Activated CD8-positive, alpha-beta T cell treated with anti-CD3 and anti-CD28 coated beads for 36 hours (primary cell): ENCODE measurements around the gene RCSD1. TPM values are rescaled to one million over a fixed set of nuclear protein-coding genes. Genes with fewer than 3 reads are reported as not detected.

Experiments used
- ATAC-seq: fragments of 200-7000 bp; cut with Tn5 transposase; one replicate; pipeline ENCODE4 v1.10.0; 2021; ENCODE audit warnings: mild to moderate bottlenecking, moderate library complexity
- CTCF ChIA-PET: fragments of 350-600 bp; sonication (Branson Sonifier 250); formaldehyde crosslinking; loops from one replicate; lab custom pipeline; 2021; ENCODE audit warnings: antibody characterized with exemption; lab: Charles Lee
- POLR2A ChIA-PET: fragments of 350-600 bp; sonication (Branson Sonifier 250); formaldehyde crosslinking; loops from one replicate; lab custom pipeline; 2021; ENCODE audit warnings: antibody characterized with exemption; lab: Charles Lee
- DNase-seq: peaks from one replicate; pipeline ENCODE4 v3.0.0-alpha.2; 2020
- H3K27ac Mint-ChIP-seq: one replicate; pipeline ENCODE4 v1.8.0; 2021; ENCODE audit warnings: mild to moderate bottlenecking, mixed read lengths
- H3K27me3 Mint-ChIP-seq: one replicate; pipeline ENCODE4 v1.8.0; 2021; ENCODE audit warnings: mixed read lengths
- H3K36me3 Mint-ChIP-seq: one replicate; pipeline ENCODE4 v1.8.0; 2021; ENCODE audit warnings: low read depth, mixed read lengths
- H3K4me1 Mint-ChIP-seq: one replicate; pipeline ENCODE4 v1.8.0; 2021; ENCODE audit warnings: low read depth, mixed read lengths
- H3K4me3 Mint-ChIP-seq: one replicate; pipeline ENCODE4 v1.8.0; 2021; ENCODE audit warnings: mild to moderate bottlenecking, moderate library complexity, mixed read lengths
- H3K9me3 Mint-ChIP-seq: one replicate; pipeline ENCODE4 v1.8.0; 2021; ENCODE audit warnings: mixed read lengths
- intact Hi-C: fragments of 100-400 bp; cut with micrococcal nuclease; formaldehyde crosslinking; loops from one replicate; pipeline ENCODE4 v1.10.0; 2022
- total RNA-seq, 2 experiments: library from RNA; stranded (reverse); gene quantifications; one replicate each; pipeline ENCODE4 v1.2.3, GENCODE V29; 2021
- TF ChIP-seq, protein P1 (sequence below): fragments of 200-600 bp; IDR thresholded peaks from one replicate; pipeline ENCODE4 v1.8.0; 2022; ENCODE audit warnings: antibody characterized with exemption, mild to moderate bottlenecking

Gene RCSD1
- total RNA-seq, 2 experiments from 2014 or later = 66.4 to 67.9 TPM

DNA sequence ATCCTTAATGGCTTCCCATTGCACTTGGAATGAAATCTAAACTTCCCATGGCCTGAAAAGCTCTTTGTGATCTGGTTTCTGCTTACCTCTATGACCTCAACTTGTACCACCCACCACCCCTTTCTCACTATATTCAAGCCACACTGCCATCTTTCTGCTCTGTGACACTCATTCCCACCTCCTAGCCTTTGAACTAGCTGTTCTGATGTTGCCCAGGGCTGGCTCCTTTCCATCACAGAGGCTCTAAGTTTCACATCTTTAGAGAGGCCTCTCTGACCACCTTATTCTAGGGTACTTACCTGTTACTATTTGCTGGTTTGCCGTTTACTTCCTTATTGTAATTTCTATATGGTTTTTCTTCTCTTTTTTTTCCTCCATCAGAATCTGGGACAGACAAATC, 96.0 kb downstream of the RCSD1 start:
- TF ChIP-seq, protein P1, sequence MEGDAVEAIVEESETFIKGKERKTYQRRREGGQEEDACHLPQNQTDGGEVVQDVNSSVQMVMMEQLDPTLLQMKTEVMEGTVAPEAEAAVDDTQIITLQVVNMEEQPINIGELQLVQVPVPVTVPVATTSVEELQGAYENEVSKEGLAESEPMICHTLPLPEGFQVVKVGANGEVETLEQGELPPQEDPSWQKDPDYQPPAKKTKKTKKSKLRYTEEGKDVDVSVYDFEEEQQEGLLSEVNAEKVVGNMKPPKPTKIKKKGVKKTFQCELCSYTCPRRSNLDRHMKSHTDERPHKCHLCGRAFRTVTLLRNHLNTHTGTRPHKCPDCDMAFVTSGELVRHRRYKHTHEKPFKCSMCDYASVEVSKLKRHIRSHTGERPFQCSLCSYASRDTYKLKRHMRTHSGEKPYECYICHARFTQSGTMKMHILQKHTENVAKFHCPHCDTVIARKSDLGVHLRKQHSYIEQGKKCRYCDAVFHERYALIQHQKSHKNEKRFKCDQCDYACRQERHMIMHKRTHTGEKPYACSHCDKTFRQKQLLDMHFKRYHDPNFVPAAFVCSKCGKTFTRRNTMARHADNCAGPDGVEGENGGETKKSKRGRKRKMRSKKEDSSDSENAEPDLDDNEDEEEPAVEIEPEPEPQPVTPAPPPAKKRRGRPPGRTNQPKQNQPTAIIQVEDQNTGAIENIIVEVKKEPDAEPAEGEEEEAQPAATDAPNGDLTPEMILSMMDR = no peak
- intact Hi-C loops = no loop called here
- ATAC-seq = no peak
- ChIA-PET CTCF (no interaction called here), POLR2A (no interaction called here)
- H3K36me3 Mint-ChIP-seq = peaks cover 12% of the 10 kb centered on the region
- H3K27me3 Mint-ChIP-seq = no peaks in the 10 kb centered on the region
- H3K27ac Mint-ChIP-seq = no peak overlapping the region
- no peak overlapping the region for H3K4me3 Mint-ChIP-seq
- no peaks in the 10 kb centered on the region for H3K9me3 Mint-ChIP-seq
- no peak for DNase-seq
- peaks cover 27% of the 10 kb centered on the region for H3K4me1 Mint-ChIP-seq

DNA sequence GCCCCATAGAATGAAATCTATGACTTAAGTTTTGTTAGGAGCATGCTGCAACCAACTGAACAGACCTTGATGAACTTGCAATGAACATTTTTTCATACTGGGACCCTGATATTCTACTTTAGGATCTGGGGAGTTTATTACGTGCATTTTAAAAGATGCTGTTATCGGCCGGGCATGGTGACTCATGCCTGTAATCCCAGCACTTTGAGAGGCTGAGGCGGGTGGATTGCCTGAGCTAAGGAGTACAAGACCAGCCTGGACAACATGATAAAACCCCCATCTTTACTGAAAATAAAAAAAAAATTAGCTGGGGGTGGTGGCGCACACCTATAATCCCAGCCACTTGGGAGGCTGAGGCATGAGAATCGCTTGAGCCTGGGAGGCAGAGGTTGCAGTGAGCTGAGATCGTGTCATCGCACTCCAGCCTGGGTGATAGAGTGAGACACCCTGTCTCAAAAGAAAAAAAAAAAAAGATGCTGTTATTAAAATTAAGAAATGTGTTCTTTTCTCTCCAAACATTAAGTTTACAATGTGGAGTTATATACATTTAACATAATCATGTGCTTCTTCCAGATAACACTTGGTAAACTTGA, 98.9 kb downstream of the RCSD1 start:
- H3K4me3 Mint-ChIP-seq = no peak overlapping the region
- H3K27ac Mint-ChIP-seq = no peak overlapping the region
- DNase-seq (no peak), ATAC-seq (no peak)
- peaks cover 12% of the 10 kb centered on the region for H3K4me1 Mint-ChIP-seq
- no peaks in the 10 kb centered on the region for H3K9me3 Mint-ChIP-seq
- H3K27me3 Mint-ChIP-seq = no peaks in the 10 kb centered on the region
- intact Hi-C loops = no loop called here
- ChIA-PET CTCF (interaction anchor here (0.9 kb wide), 1 partner anchor 68 kb away, joined by 3 read pairs; no protein-coding TSS in a partner anchor), POLR2A (no interaction called here)
- H3K36me3 Mint-ChIP-seq = peaks cover 12% of the 10 kb centered on the region
- TF ChIP-seq, protein P1 = no peak

DNA sequence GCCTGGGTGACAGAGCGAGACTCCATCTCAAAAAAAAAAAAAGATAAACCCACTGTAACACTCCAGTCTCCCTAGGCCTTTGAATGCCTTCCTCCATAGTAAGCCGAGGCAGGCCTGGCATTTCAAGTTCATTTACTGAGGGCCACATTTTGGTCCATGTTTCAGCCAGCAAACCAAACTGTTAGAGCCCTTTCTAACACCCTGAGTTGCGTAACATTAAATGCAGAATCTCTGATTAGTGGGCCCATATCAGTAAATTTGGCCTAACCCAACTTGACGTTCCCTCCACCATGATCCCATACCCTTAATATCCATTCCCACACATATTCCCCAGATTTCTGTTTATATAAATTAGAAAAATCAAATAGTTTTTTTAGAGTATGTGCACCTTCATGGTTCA, 104.2 kb downstream of the RCSD1 start:
- Mint-ChIP-seq H3K4me1 (no peaks in the 10 kb centered on the region), H3K9me3 (peaks cover 3% of the 10 kb centered on the region), H3K27me3 (no peaks in the 10 kb centered on the region), H3K27ac (no peak overlapping the region), H3K36me3 (peaks cover 10% of the 10 kb centered on the region), H3K4me3 (no peak overlapping the region)
- ChIA-PET POLR2A (no interaction called here), CTCF (no interaction called here)
- intact Hi-C loops = no loop called here
- no peak for DNase-seq
- ATAC-seq = no peak
- TF ChIP-seq, protein P1 = no peak

DNA sequence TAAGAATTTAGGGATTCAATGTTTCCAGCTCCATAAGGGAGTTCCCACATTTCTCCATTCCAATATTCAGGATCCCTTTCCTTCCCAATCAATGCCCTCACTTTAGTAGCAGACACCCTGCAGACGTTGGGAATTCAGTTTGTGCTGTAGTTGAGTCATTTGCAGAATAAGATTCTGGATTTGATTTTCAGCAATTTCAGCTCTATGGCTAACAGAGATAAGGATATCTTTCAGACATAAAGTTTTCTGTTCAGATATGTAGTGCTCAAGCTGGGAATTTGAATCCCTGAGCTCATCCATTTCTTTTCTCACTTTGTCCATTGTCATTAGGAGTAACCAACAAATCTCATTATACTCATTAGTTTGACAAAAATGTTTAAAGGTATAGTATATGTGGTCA, 104.8 kb downstream of the RCSD1 start:
- TF ChIP-seq, protein P1 = no peak
- intact Hi-C loops = no loop called here
- H3K36me3 Mint-ChIP-seq = peaks cover 10% of the 10 kb centered on the region
- no peaks in the 10 kb centered on the region for H3K4me1 Mint-ChIP-seq
- CTCF ChIA-PET = no interaction called here
- no peaks in the 10 kb centered on the region for H3K27me3 Mint-ChIP-seq
- H3K9me3 Mint-ChIP-seq = peaks cover 3% of the 10 kb centered on the region
- no peak overlapping the region for H3K27ac Mint-ChIP-seq
- no peak for ATAC-seq
- no peak overlapping the region for H3K4me3 Mint-ChIP-seq
- POLR2A ChIA-PET = no interaction called here
- no peak for DNase-seq

DNA sequence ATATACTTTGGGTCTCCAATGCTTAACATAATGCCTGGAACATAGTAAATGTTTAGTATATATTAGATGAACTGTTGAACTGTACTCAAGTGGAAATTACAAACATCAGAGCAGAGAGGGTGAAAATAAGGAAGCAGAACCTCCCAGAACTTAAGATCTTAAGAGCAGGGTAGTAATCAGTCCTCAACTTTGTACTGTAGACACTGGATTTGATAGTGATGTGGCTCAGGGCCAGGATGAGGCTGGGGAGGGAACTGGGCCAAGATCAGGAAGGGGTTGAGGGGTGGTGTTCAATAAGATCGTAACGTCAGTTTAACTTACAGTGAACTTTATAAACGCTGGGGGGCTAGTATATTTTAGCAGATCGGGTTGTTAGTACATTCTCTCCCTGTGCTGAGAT, 107.1 kb downstream of the RCSD1 start:
- CTCF ChIA-PET = no interaction called here
- peaks cover 3% of the 10 kb centered on the region for H3K9me3 Mint-ChIP-seq
- peaks cover 7% of the 10 kb centered on the region for H3K36me3 Mint-ChIP-seq
- DNase-seq (no peak), ATAC-seq (no peak)
- intact Hi-C loops = no loop called here
- H3K4me3 Mint-ChIP-seq = no peak overlapping the region
- TF ChIP-seq, protein P1 = no peak
- no peak overlapping the region for H3K27ac Mint-ChIP-seq
- POLR2A ChIA-PET = no interaction called here
- H3K4me1 Mint-ChIP-seq = no peaks in the 10 kb centered on the region
- no peaks in the 10 kb centered on the region for H3K27me3 Mint-ChIP-seq
